Activated CD8-positive, alpha-beta T cell treated with anti-CD3 and anti-CD28 coated beads, Interleukin-2, amount 10 ng/mL, durations not matched to agents 7 days and 5 days (primary cell): Measurements from ENCODE around the gene HPS1. TPM values are rescaled to one million over a fixed set of nuclear protein-coding genes. Genes with fewer than 3 reads are reported as not detected.

ENCODE experiments used
- ATAC-seq: fragments of 150-1000 bp; cut with Tn5 transposase; one replicate; pipeline ENCODE4 v1.10.0; 2021; ENCODE audit warnings: moderate library complexity
- CTCF ChIA-PET: fragments of 350-600 bp; sonication (Branson Sonifier 250); formaldehyde crosslinking; loops from one replicate; lab custom pipeline; 2021; ENCODE audit warnings: antibody characterized with exemption; lab: Charles Lee
- POLR2A ChIA-PET: fragments of 350-600 bp; sonication (Branson Sonifier 250); formaldehyde crosslinking; loops from one replicate; lab custom pipeline; 2021; ENCODE audit warnings: antibody characterized with exemption; lab: Charles Lee
- DNase-seq: peaks from one replicate; pipeline ENCODE4 v3.0.0-alpha.2; 2020
- H3K27ac Mint-ChIP-seq: one replicate; pipeline ENCODE4 v1.8.0; 2021; ENCODE audit warnings: mild to moderate bottlenecking, mixed read lengths
- H3K27me3 Mint-ChIP-seq: one replicate; pipeline ENCODE4 v1.8.0; 2021; ENCODE audit warnings: low read depth, mixed read lengths
- H3K36me3 Mint-ChIP-seq: one replicate; pipeline ENCODE4 v1.8.0; 2021; ENCODE audit warnings: low read depth, mixed read lengths
- H3K4me1 Mint-ChIP-seq: one replicate; pipeline ENCODE4 v1.8.0; 2021; ENCODE audit warnings: low read depth, mixed read lengths
- H3K4me3 Mint-ChIP-seq: one replicate; pipeline ENCODE4 v1.8.0; 2021; ENCODE audit warnings: mild to moderate bottlenecking, mixed read lengths
- H3K9me3 Mint-ChIP-seq: one replicate; pipeline ENCODE4 v1.8.0; 2022; ENCODE audit warnings: mixed read lengths; ENCODE audit not compliant: insufficient read depth
- total RNA-seq, 2 experiments: library from RNA; stranded (reverse); gene quantifications; one replicate each; pipeline ENCODE4 v1.2.3, GENCODE V29; 2021

The HPS1 gene
- total RNA-seq, 2 experiments from 2014 or later, result 85.2 to 91.9 TPM

- no peaks in the 10 kb centered on the region for H3K36me3 Mint-ChIP-seq
Observed at GRCh38 chr10:98463016-98463415, 16.3 kb upstream of the HPS1 start.

DNA sequence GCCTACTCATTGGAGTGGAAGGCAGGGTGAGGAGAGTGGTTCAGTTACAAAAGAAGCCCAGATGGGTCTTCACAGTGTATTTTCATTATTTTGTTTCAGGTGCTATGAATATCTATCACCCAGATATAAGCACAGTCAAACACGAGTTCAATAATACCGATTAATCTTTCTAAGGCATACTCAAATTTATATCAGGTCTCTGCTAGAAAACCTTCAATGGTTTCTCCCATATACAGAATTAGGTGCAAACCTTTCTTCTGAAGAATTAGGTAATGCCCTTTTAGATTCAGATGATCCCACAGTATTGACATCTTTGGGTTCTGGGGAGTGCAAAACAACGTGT, 14.7 kb upstream of the HPS1 start:
- ChIA-PET POLR2A (no interaction called here), CTCF (no interaction called here)
- Mint-ChIP-seq H3K4me3 (no peak overlapping the region), H3K9me3 (no peaks in the 10 kb centered on the region), H3K4me1 (no peaks in the 10 kb centered on the region), H3K27ac (no peak overlapping the region), H3K27me3 (peaks cover 18% of the 10 kb centered on the region), H3K36me3 (no peaks in the 10 kb centered on the region)
- no peak for DNase-seq
- no peak for ATAC-seq

More at GRCh38 chr10:98463016-98463415, 16.3 kb upstream of the HPS1 start:
- CTCF ChIA-PET, result no interaction called here
- no peak for ATAC-seq
- no peak for DNase-seq
- Mint-ChIP-seq H3K4me1 (peaks cover 4% of the 10 kb centered on the region), H3K27me3 (peaks cover 16% of the 10 kb centered on the region), H3K27ac (no peak overlapping the region), H3K4me3 (no peak overlapping the region), H3K9me3 (no peaks in the 10 kb centered on the region)
- POLR2A ChIA-PET, result no interaction called here

GRCh38 chr10:98460837-98461499, 14.2 kb upstream of the HPS1 start:
- DNase-seq (no peak), ATAC-seq (no peak)
- Mint-ChIP-seq H3K4me3 (no peak overlapping the region), H3K4me1 (no peaks in the 10 kb centered on the region), H3K9me3 (no peaks in the 10 kb centered on the region), H3K36me3 (no peaks in the 10 kb centered on the region), H3K27me3 (peaks cover 18% of the 10 kb centered on the region), H3K27ac (no peak overlapping the region)
- CTCF ChIA-PET, result no interaction called here
- POLR2A ChIA-PET, result no interaction called here

- ChIA-PET POLR2A (no interaction called here), CTCF (interaction anchor here (0.9 kb wide), 1 partner anchor 8 kb away, joined by 4 read pairs; no protein-coding TSS in a partner anchor)
- no peak overlapping the region for H3K4me3 Mint-ChIP-seq
- ATAC-seq (no peak), DNase-seq (no peak)
- H3K4me1 Mint-ChIP-seq, result no peaks in the 10 kb centered on the region
- no peaks in the 10 kb centered on the region for H3K9me3 Mint-ChIP-seq
- H3K27me3 Mint-ChIP-seq, result peaks cover 18% of the 10 kb centered on the region
- no peak overlapping the region for H3K27ac Mint-ChIP-seq
- no peaks in the 10 kb centered on the region for H3K36me3 Mint-ChIP-seq
Observed at GRCh38 chr10:98458809-98459784, 12.4 kb upstream of the HPS1 start.

DNA sequence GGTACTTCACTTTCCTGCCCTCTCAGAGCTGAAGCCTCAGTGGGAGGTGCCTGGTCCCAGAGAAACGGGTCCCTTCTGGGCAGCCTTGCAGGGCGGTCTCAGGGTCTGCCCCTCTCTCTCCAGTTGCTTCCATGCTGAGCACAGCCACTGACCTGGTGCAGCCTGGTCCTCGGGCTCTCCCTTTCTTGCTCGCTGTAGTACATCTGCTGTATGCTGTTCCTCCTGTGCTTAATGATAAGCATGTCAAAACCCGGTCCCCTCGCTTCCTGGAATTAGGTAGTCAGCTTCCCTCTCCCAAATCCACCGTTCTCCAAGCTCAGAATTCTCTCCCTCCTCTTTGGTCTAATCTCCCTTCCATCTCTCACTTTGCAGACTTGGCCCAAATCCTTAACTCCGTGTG, 11.0 kb upstream of the HPS1 start:
- Mint-ChIP-seq H3K9me3 (no peaks in the 10 kb centered on the region), H3K27me3 (peaks cover 13% of the 10 kb centered on the region), H3K4me3 (no peak overlapping the region), H3K4me1 (no peaks in the 10 kb centered on the region), H3K27ac (no peak overlapping the region), H3K36me3 (no peaks in the 10 kb centered on the region)
- ChIA-PET CTCF (interaction anchor here (0.7 kb wide), 1 partner anchor 9 kb away, joined by 3 read pairs; no protein-coding TSS in a partner anchor), POLR2A (no interaction called here)
- ATAC-seq (no peak), DNase-seq (no peak)

DNA sequence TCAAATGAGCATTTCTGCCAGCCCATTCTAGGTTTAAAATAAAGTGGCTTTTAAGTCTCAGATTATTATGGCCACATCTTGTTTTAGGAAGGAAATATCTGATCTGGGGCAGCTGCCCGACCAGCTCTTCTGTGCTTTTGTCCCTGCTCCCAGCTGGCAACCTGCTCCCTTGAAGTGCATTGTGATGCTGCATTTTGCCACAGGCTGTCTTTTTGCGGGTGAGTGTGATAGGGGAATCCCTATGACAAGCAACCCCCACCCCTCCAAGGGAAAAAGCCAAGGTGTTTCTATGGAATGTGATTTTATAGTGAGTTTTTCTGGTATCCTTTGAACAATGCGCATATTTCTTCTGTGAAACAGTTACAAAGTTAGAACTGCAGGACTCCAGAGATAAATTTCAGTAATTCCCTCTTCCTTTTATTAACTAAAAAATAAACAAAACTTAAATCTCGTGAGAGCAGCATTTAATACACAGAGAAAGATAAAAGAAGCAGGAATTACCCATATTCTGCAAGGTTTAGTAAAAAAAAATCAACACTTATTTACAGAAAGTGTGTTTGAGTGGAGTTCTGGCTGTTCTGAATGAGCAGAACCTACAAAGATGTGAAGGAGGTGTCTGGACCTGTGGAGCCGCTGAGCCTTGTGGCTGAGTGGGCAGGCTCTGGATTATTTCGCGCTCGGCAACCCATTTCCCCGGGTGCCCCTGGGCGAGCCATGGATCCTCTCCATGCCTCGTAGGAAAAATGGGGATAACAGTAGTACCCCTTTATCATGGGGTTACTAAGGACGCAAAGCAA, 10.1 kb upstream of the HPS1 start:
- ChIA-PET POLR2A (no interaction called here), CTCF (no interaction called here)
- no peaks in the 10 kb centered on the region for H3K4me1 Mint-ChIP-seq
- H3K4me3 Mint-ChIP-seq, result no peak overlapping the region
- no peaks in the 10 kb centered on the region for H3K36me3 Mint-ChIP-seq
- ATAC-seq (no peak), DNase-seq (no peak)
- H3K9me3 Mint-ChIP-seq, result no peaks in the 10 kb centered on the region
- peaks cover 15% of the 10 kb centered on the region for H3K27me3 Mint-ChIP-seq
- no peak overlapping the region for H3K27ac Mint-ChIP-seq

DNA sequence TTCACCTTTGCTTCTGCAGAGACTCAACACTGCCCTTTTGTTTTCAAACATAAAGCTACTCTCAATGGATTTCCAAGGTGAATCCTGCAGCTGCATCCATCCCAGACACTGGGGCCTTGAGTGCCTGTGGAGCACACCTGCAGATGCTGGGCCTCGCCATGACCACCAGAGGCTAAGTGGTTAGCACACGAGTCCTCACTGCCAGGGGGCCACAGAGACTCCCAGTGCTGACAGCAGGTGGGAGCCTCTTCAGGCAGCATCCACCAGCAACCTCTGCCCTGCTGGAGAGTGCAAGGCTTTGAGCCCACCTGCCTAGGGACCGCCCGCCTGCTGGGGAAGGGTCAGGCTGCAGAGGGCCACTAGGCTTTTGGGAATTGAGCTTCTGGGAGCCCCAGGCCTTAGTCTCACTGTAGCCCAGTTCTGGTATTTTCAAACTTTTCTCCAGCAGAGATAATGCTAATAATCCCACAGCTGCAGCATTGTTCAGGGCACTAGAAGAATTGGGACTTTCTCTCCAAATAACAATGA, 9.4 kb upstream of the HPS1 start:
- DNase-seq (no peak), ATAC-seq (no peak)
- ChIA-PET POLR2A (no interaction called here), CTCF (no interaction called here)
- Mint-ChIP-seq H3K36me3 (no peaks in the 10 kb centered on the region), H3K9me3 (no peaks in the 10 kb centered on the region), H3K27me3 (peaks cover 17% of the 10 kb centered on the region), H3K27ac (no peak overlapping the region), H3K4me1 (no peaks in the 10 kb centered on the region), H3K4me3 (no peak overlapping the region)

DNA sequence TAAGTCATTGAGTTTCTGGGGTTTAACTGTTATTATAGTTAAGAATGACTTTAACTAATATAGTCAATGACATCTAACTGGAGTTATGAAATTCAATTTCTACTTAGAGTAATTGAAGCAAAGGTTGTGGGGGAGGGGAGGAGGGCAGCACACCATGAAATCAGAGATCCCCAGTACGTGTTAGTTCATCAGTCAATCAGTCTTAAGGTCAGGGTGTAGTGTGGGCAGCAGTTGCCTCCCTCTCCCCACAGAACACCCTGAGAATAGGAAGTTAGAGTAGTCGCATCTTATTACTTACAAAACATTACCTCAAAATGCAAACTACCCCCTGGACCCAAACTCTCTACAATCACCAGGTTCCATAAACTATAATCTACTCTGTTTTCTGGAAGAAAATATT, 7.0 kb upstream of the HPS1 start:
- Mint-ChIP-seq H3K36me3 (no peaks in the 10 kb centered on the region), H3K9me3 (no peaks in the 10 kb centered on the region), H3K27ac (no peak overlapping the region), H3K4me3 (no peak overlapping the region), H3K27me3 (peaks cover 20% of the 10 kb centered on the region), H3K4me1 (no peaks in the 10 kb centered on the region)
- ChIA-PET CTCF (no interaction called here), POLR2A (no interaction called here)
- ATAC-seq (no peak), DNase-seq (no peak)

GRCh38 chr10:98450618-98451017, 3.9 kb upstream of the HPS1 start:
- no peak overlapping the region for H3K4me3 Mint-ChIP-seq
- H3K27ac Mint-ChIP-seq, result no peak overlapping the region
- peaks cover 13% of the 10 kb centered on the region for H3K27me3 Mint-ChIP-seq
- POLR2A ChIA-PET, result no interaction called here
- H3K36me3 Mint-ChIP-seq, result no peaks in the 10 kb centered on the region
- CTCF ChIA-PET, result interaction anchor here (1.3 kb wide), 1 partner anchor 17 kb away, joined by 6 read pairs; no protein-coding TSS in a partner anchor
- no peaks in the 10 kb centered on the region for H3K9me3 Mint-ChIP-seq
- H3K4me1 Mint-ChIP-seq, result peaks cover 7% of the 10 kb centered on the region
- ATAC-seq, result no peak
- DNase-seq, result no peak

DNA sequence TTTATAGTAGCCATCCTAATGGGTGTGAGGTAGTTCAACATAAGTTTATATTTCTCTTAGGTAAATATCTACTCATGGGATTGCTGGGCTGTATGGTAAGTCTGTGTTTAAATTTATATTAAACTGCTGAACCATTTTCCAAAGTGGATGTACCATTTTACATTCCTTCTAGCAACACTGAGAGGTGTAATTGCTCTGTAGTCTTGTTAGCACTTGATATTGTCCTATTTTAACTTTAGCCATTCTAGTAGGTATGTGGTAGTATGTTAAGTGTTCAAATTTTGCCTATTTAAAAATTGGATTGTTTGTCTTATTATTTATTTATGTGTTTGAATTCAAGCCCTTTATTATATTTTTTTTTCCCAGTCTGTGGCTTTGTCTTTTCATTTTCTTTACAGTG, 2.6 kb upstream of the HPS1 start:
- CTCF ChIA-PET, result no interaction called here
- H3K4me1 Mint-ChIP-seq, result peaks cover 20% of the 10 kb centered on the region
- ATAC-seq (no peak), DNase-seq (no peak)
- peaks cover 7% of the 10 kb centered on the region for H3K36me3 Mint-ChIP-seq
- no peaks in the 10 kb centered on the region for H3K9me3 Mint-ChIP-seq
- no peak overlapping the region for H3K27ac Mint-ChIP-seq
- peaks cover 13% of the 10 kb centered on the region for H3K27me3 Mint-ChIP-seq
- no peak overlapping the region for H3K4me3 Mint-ChIP-seq
- POLR2A ChIA-PET, result no interaction called here

DNA sequence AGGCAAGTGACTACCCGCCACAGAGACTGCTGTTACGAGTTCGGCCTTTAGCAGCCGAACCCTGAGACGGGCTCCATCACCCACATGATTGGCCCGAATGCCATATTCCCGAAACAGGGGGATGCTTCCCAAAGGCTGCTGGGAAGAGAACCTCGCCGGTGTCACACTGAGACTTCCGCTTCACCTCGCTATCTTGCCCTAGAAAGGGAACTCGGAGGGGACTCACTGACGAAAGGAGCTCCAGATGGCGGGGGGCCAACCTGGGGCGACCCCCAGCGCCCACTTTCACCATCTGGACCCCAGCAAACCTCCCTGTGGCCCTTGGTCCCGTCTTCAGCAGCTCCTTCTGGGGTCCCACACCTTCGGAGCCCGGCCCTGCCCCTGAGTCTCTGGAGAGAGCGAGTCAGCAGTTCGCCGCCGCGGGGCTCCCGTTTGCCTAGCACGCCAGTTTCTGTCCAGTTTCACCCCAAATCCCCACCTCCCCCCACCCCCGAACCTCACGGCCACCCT, 529 bp downstream of the HPS1 start:
- DNase-seq (peak; percentile 56), ATAC-seq (peak; percentile 33)
- H3K27ac Mint-ChIP-seq, result peak overlapping the region; percentile 92
- H3K4me1 Mint-ChIP-seq, result peaks cover 39% of the 10 kb centered on the region
- ChIA-PET POLR2A (interaction anchor here (1.0 to 1.5 kb wide), 4 partner anchors 11 to 312 kb away, joined by 3 to 4 read pairs (median 4); partner anchors contain the start of gene R3HCC1L), CTCF (interaction anchor here (0.6 to 1.4 kb wide), 2 partner anchors 21 kb away, joined by 3 read pairs; no protein-coding TSS in a partner anchor)
- H3K4me3 Mint-ChIP-seq, result peak overlapping the region; percentile 95
- no peaks in the 10 kb centered on the region for H3K9me3 Mint-ChIP-seq
- H3K27me3 Mint-ChIP-seq, result peaks cover 6% of the 10 kb centered on the region
- H3K36me3 Mint-ChIP-seq, result peaks cover 32% of the 10 kb centered on the region
